ENCODE data around the gene SNRNP25. TPM values are rescaled to one million over a fixed set of nuclear protein-coding genes. Genes with fewer than 3 reads are reported as not detected.
A peak's percentile ranks its signal among the peaks of the same experiment; 100 is the strongest.

Gene SNRNP25
- total and polyA plus RNA-seq, 9 of the 15 experiments (the other 6 are each of a cell fraction or from before 2014, with no cell fraction given): 59.0 to 176 (median 108) TPM

GRCh38 chr16:77807-78443, 24.3 kb downstream of the SNRNP25 start, which contains the start of gene MPG (continued):
- TF ChIP-seq HINFP (tag; conservative IDR thresholded peaks at IDR 0.05; ENCODE audit: low read depth): no peak
- TF ChIP-seq KLF10 (CRISPR knock-in tag; IDR thresholded peaks at IDR 0.05): no peak
- TF ChIP-seq NFIX (CRISPR knock-in tag; IDR thresholded peaks at IDR 0.05; ENCODE audit: low read depth): no peak
- no peak for TF ChIP-seq CREB5 (CRISPR knock-in tag; IDR thresholded peaks at IDR 0.05)
- no peak for TF ChIP-seq NBN (IDR thresholded peaks at IDR 0.05; ENCODE audit: low read depth)
- no peak for TF ChIP-seq ZNF589 (CRISPR knock-in tag; IDR thresholded peaks at IDR 0.05; ENCODE audit: low read depth)
- TF ChIP-seq SP1 (CRISPR knock-in tag; IDR thresholded peaks at IDR 0.05): 0 out of 2 replicates have a peak, but pooled peaks have one; percentile 23
- TF ChIP-seq ZBTB43 (CRISPR knock-in tag; IDR thresholded peaks at IDR 0.05): no peak
- TF ChIP-seq CBFB (CRISPR knock-in tag; IDR thresholded peaks at IDR 0.05): no peak
- TF ChIP-seq NCOR1 (IDR thresholded peaks at IDR 0.05): no peak
- TF ChIP-seq FOXK1 (CRISPR knock-in tag; IDR thresholded peaks at IDR 0.05; ENCODE audit: borderline replicate concordance): no peak
- TF ChIP-seq ZBTB12 (CRISPR knock-in tag; IDR thresholded peaks at IDR 0.05): no peak
- TF ChIP-seq SRSF1 (IDR thresholded peaks at IDR 0.05; ENCODE audit: low read depth, low read length): no peak
- TF ChIP-seq SMAD3 (CRISPR knock-in tag; conservative IDR thresholded peaks at IDR 0.05): no peak
- TF ChIP-seq NFYB (IDR thresholded peaks at IDR 0.05; ENCODE audit: extremely low read depth, insufficient read length): no peak
- TF ChIP-seq ZNF280B (CRISPR knock-in tag; IDR thresholded peaks at IDR 0.05): no peak
- TF ChIP-seq MAX (CRISPR knock-in tag; IDR thresholded peaks at IDR 0.05): peak; percentile 88
- no peak for TF ChIP-seq MYNN (IDR thresholded peaks at IDR 0.05)
- no peak for TF ChIP-seq MYNN (CRISPR knock-in tag; IDR thresholded peaks at IDR 0.05)
- no peak for TF ChIP-seq SP2 (IDR thresholded peaks at IDR 0.05; ENCODE audit: extremely low read depth, low read depth, low read length, poor library complexity, severe bottlenecking)
- no peak for TF ChIP-seq ZKSCAN8 (CRISPR knock-in tag; IDR thresholded peaks at IDR 0.05)
- no peak for TF ChIP-seq RAD21 (CRISPR knock-in tag; conservative IDR thresholded peaks at IDR 0.05 in 1 of 2, IDR thresholded peaks at IDR 0.05 in 1 of 2)
